ENCODE measurements around the gene LTBP1. TPM values are rescaled to one million over a fixed set of nuclear protein-coding genes. Genes with fewer than 3 reads are reported as not detected.
"Not testable (repeated sequence)": the region's sequence is repeated elsewhere in the genome, so short reads cannot be mapped to it uniquely, and the experiment has no call there.

The LTBP1 gene
- total RNA-seq, 1 donor from 2014 or later = 36.0 TPM

- H3K4me1 ChIP-seq = no peaks in the 10 kb centered on the region
- H3K27ac ChIP-seq = no peak overlapping the region
- DNase-seq (no peak), ATAC-seq (no peak)
- intact Hi-C loops (cut with DNase I) = no loop called here
- H3K9me3 ChIP-seq = no peaks in the 10 kb centered on the region
- H3K4me3 ChIP-seq = no peak overlapping the region
- H3K36me3 ChIP-seq = no peaks in the 10 kb centered on the region
- TF ChIP-seq, protein P1, sequence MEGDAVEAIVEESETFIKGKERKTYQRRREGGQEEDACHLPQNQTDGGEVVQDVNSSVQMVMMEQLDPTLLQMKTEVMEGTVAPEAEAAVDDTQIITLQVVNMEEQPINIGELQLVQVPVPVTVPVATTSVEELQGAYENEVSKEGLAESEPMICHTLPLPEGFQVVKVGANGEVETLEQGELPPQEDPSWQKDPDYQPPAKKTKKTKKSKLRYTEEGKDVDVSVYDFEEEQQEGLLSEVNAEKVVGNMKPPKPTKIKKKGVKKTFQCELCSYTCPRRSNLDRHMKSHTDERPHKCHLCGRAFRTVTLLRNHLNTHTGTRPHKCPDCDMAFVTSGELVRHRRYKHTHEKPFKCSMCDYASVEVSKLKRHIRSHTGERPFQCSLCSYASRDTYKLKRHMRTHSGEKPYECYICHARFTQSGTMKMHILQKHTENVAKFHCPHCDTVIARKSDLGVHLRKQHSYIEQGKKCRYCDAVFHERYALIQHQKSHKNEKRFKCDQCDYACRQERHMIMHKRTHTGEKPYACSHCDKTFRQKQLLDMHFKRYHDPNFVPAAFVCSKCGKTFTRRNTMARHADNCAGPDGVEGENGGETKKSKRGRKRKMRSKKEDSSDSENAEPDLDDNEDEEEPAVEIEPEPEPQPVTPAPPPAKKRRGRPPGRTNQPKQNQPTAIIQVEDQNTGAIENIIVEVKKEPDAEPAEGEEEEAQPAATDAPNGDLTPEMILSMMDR (IDR thresholded peaks at IDR 0.05) = no peak
- no peaks in the 10 kb centered on the region for H3K27me3 ChIP-seq
Observed at GRCh38 chr2:33358878-33359277, 412.1 kb downstream of the LTBP1 start.

GRCh38 chr2:33363325-33364298, 416.9 kb downstream of the LTBP1 start:
- DNase-seq (no peak), ATAC-seq (no peak)
- Histone ChIP-seq H3K27ac (no peak overlapping the region), H3K4me1 (no peaks in the 10 kb centered on the region), H3K9me3 (no peaks in the 10 kb centered on the region), H3K27me3 (no peaks in the 10 kb centered on the region), H3K4me3 (no peak overlapping the region), H3K36me3 (no peaks in the 10 kb centered on the region)
- TF ChIP-seq, protein P1 (IDR thresholded peaks at IDR 0.05) = no peak
- intact Hi-C loops (cut with DNase I) = no loop called here

DNA sequence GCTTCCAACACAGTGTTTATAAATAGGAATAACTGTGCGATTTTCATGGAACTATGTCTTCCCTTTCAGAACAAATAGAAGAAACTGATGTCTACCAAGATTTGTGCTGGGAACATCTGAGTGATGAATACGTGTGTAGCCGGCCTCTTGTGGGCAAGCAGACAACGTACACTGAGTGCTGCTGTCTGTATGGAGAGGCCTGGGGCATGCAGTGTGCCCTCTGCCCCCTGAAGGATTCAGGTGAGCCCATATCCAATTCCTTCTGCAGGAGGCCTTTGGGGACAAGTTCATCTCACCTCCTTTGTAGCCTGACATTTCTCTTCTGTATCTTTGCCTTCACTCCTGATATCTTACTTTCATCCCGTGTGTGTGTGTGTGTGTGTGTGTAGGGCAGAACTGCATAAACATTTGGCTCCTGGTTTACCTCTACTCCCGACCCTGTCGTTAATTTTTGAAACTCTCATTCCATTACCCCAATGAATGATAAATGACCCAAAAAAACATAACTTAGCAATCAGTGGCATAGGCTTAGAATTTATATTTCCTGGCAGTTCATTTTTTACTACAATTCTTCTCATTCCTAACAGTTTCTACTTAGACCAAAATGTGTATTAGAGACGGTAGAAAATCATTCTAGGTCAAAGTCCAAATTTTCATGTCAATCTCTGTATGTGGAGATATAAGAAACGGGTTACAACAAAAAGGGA, 418.7 kb downstream of the LTBP1 start:
- TF ChIP-seq, protein P1 (IDR thresholded peaks at IDR 0.05) = no peak
- ATAC-seq = no peak
- H3K4me3 ChIP-seq = no peak overlapping the region
- H3K27ac ChIP-seq = no peak overlapping the region
- intact Hi-C loops (cut with DNase I) = no loop called here
- no peak for DNase-seq
- H3K27me3 ChIP-seq = no peaks in the 10 kb centered on the region
- no peaks in the 10 kb centered on the region for H3K36me3 ChIP-seq
- H3K4me1 ChIP-seq = no peaks in the 10 kb centered on the region
- no peaks in the 10 kb centered on the region for H3K9me3 ChIP-seq

DNA sequence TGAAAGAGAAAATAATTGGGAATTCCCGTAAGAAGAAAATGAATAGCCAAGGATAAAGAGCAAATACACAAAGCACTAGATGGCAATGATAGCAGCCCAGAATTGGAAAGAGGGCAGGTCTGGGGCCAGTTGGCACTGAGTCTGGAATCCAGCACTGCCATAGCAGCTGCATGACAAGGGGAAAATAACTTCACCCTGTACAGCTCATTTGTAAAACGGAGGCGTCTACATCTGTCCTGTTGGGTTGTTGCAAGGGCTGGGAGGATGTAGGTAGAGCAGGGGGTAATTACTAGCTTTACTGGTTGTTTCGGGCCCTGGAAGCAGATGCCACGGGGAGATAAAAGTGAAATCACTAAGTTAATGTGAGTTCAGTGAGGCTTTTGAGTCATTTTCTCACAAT, 419.7 kb downstream of the LTBP1 start:
- no peaks in the 10 kb centered on the region for H3K27me3 ChIP-seq
- ATAC-seq (no peak), DNase-seq (no peak)
- H3K9me3 ChIP-seq = no peaks in the 10 kb centered on the region
- TF ChIP-seq, protein P1 (IDR thresholded peaks at IDR 0.05) = no peak
- intact Hi-C loops (cut with DNase I) = no loop called here
- no peak overlapping the region for H3K4me3 ChIP-seq
- H3K4me1 ChIP-seq = no peaks in the 10 kb centered on the region
- H3K36me3 ChIP-seq = no peaks in the 10 kb centered on the region
- H3K27ac ChIP-seq = no peak overlapping the region

GRCh38 chr2:33368524-33368923, 421.8 kb downstream of the LTBP1 start:
- H3K27me3 ChIP-seq; H3K27ac ChIP-seq; DNase-seq; H3K36me3 ChIP-seq; H3K9me3 ChIP-seq; H3K4me3 ChIP-seq; H3K4me1 ChIP-seq; intact Hi-C loops (cut with DNase I); ATAC-seq: not testable (repeated sequence)

GRCh38 chr2:33369191-33369590, 422.4 kb downstream of the LTBP1 start:
- no peaks in the 10 kb centered on the region for H3K4me1 ChIP-seq
- intact Hi-C loops (cut with DNase I) = no loop called here
- DNase-seq = no peak
- H3K27me3 ChIP-seq = no peaks in the 10 kb centered on the region
- ATAC-seq = no peak
- TF ChIP-seq, protein P1 (IDR thresholded peaks at IDR 0.05) = no peak
- no peak overlapping the region for H3K27ac ChIP-seq
- no peaks in the 10 kb centered on the region for H3K9me3 ChIP-seq
- H3K36me3 ChIP-seq = no peaks in the 10 kb centered on the region
- H3K4me3 ChIP-seq = no peak overlapping the region
